ENCODE results near the gene MACO1. TPM values are rescaled to one million over a fixed set of nuclear protein-coding genes. Genes with fewer than 3 reads are reported as not detected.
"Not testable (repeated sequence)": the region's sequence is repeated elsewhere in the genome, so short reads cannot be mapped to it uniquely, and the experiment has no call there.

MACO1 gene
- total RNA-seq, 6 donors from 2014 or later: 12.6 to 27.2 (median 16.9) TPM

DNA sequence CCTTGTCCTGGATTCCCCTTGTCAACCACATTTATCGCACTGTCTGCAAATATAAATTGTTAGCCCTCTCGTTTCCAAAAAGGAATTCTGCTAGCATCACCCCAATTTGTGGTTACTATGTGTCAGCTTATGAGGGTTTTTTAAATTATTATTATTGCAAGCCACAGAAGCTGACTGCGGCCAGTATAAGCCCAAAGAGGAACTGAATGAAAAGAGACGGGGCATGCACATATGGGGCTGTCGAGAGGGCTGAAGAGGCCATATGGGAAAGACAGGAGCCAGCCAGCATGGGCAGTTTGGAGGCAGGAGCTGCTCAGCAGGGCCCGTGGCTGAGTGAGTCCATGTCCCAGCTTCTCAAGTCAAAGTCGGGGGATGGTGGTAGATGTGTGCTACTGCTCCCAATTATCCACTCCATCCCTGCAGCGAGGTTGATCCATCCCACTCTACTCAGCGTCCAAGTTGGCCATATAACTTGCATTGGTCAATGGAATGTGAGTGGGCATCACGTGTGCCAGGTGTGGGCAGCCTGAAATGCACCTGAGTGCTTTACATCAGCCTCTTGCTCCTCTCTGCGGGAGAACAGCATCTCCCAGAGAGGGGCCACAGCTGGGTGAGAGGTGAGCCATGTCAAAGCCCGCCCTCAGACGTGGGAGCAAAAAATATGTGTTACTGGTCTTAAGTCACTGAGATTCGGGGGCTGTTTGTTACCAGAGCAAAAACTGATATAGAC is 75.1 kb downstream of the MACO1 start:
- peak; percentile 34 to 49 for ATAC-seq (ENCODE audit: low FRiP score in 2 of 2)

GRCh38 chr1:25506566-25507463 is 76.1 kb downstream of the MACO1 start:
- H3K27me3 ChIP-seq; ATAC-seq (ENCODE audit: low FRiP score in 2 of 2); H3K36me3 ChIP-seq; H3K27ac ChIP-seq; H3K9me3 ChIP-seq: not testable (repeated sequence)
- DNase-seq: peak; percentile 42 to 72
- WGBS, 2 donors: 41 to 74% methylated on average over 14 to 36 of the region's 37 CpGs
- H3K4me1 ChIP-seq: peaks cover 0 to 21% (median 5%) of the 10 kb centered on the region in 4 donors
- H3K4me3 ChIP-seq: peak overlapping the region in 3 of 4 donors; percentile 19 to 34 (median 28)

More for the DNA sequence above, 75.1 kb downstream of the MACO1 start:
- Histone ChIP-seq H3K27ac (no peak overlapping the region), H3K36me3 (no peaks in the 10 kb centered on the region), H3K27me3 (no peaks in the 10 kb centered on the region), H3K4me1 (peaks cover 0 to 21% (median 9%) of the 10 kb centered on the region in 4 donors), H3K9me3 (no peaks in the 10 kb centered on the region), H3K4me3 (no peak overlapping the region)
- 72% methylated on average over 13 to 14 of the region's 14 CpGs for WGBS, 2 donors
- TF ChIP-seq EP300 (IDR thresholded peaks at IDR 0.05): no peak
- TF ChIP-seq, protein P1, sequence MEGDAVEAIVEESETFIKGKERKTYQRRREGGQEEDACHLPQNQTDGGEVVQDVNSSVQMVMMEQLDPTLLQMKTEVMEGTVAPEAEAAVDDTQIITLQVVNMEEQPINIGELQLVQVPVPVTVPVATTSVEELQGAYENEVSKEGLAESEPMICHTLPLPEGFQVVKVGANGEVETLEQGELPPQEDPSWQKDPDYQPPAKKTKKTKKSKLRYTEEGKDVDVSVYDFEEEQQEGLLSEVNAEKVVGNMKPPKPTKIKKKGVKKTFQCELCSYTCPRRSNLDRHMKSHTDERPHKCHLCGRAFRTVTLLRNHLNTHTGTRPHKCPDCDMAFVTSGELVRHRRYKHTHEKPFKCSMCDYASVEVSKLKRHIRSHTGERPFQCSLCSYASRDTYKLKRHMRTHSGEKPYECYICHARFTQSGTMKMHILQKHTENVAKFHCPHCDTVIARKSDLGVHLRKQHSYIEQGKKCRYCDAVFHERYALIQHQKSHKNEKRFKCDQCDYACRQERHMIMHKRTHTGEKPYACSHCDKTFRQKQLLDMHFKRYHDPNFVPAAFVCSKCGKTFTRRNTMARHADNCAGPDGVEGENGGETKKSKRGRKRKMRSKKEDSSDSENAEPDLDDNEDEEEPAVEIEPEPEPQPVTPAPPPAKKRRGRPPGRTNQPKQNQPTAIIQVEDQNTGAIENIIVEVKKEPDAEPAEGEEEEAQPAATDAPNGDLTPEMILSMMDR (IDR thresholded peaks at IDR 0.05): no peak
- no peak for TF ChIP-seq POLR2A (IDR thresholded peaks at IDR 0.05)
- TF ChIP-seq POLR2AphosphoS5 (IDR thresholded peaks at IDR 0.05): no peak
- DNase-seq: no peak

DNA sequence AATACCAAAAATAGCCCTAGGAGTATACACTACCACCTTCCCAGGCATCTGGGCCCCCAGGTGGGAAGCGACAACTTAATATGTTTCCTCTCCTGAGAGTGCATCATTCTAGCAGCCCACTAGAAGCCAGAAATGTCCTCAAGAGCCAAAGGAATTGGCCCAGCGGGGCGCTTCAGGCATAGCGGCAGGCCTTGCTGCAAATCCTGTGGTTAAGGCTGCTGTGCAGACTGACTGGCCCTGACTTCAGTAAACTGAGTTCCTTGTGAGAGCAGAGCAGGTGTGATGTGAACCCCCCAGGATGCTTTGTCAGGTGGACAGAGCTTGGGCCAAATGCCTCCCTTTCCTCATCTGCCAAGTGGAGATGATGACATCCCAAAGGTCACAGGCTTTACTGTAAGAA is 83.0 kb downstream of the MACO1 start:
- no peak overlapping the region for H3K27ac ChIP-seq
- no peaks in the 10 kb centered on the region for H3K4me1 ChIP-seq
- no peaks in the 10 kb centered on the region for H3K27me3 ChIP-seq
- DNase-seq: no peak
- H3K36me3 ChIP-seq: no peaks in the 10 kb centered on the region
- H3K9me3 ChIP-seq: peaks cover 0 to 3% (median 0%) of the 10 kb centered on the region in 4 donors
- H3K4me3 ChIP-seq: no peak overlapping the region
- 73 to 86% methylated on average over 4 of the region's 4 CpGs for WGBS, 2 donors
- ATAC-seq (ENCODE audit: low FRiP score in 2 of 2): no peak
- TF ChIP-seq EP300 (IDR thresholded peaks at IDR 0.05) (no peak), POLR2AphosphoS5 (IDR thresholded peaks at IDR 0.05) (no peak), POLR2A (IDR thresholded peaks at IDR 0.05) (no peak)
- TF ChIP-seq, protein P1 (IDR thresholded peaks at IDR 0.05): no peak

DNA sequence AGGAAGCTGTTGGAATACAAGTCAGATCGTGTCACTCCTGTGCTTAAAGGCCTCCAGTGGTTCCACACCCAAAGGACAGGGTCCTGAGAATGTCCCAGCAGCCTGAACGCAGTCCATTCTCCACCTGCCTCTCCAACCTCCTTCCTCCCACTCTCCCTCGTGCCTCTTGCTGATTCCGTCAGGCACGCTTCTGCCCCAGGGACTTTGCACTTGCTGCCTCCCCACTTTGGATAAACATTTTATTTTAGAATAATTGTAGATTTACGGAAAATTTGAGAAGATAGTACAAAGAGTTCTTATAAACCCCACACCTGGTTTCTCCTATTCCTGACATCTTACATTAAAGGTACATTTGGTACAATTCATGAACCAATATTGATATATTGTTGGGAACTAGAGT is 84.3 kb downstream of the MACO1 start:
- TF ChIP-seq, protein P1 (IDR thresholded peaks at IDR 0.05): no peak
- TF ChIP-seq POLR2AphosphoS5 (IDR thresholded peaks at IDR 0.05) (no peak), POLR2A (IDR thresholded peaks at IDR 0.05) (no peak), EP300 (IDR thresholded peaks at IDR 0.05) (no peak)
- WGBS, 2 donors: 77 to 83% methylated on average over 6 of the region's 6 CpGs
- Histone ChIP-seq H3K27me3 (no peaks in the 10 kb centered on the region), H3K36me3 (no peaks in the 10 kb centered on the region), H3K4me1 (no peaks in the 10 kb centered on the region), H3K9me3 (peaks cover 0 to 3% (median 0%) of the 10 kb centered on the region in 4 donors), H3K4me3 (no peak overlapping the region), H3K27ac (no peak overlapping the region)
- DNase-seq (no peak), ATAC-seq (ENCODE audit: low FRiP score in 2 of 2) (no peak)

- no peaks in the 10 kb centered on the region for H3K27me3 ChIP-seq
- DNase-seq (no peak), ATAC-seq (ENCODE audit: low FRiP score in 2 of 2) (no peak)
- no peak overlapping the region for H3K27ac ChIP-seq
- no peaks in the 10 kb centered on the region for H3K4me1 ChIP-seq
- H3K4me3 ChIP-seq: no peak overlapping the region
- TF ChIP-seq POLR2AphosphoS5 (IDR thresholded peaks at IDR 0.05) (no peak), EP300 (IDR thresholded peaks at IDR 0.05) (no peak), POLR2A (IDR thresholded peaks at IDR 0.05) (no peak)
- TF ChIP-seq, protein P1 (IDR thresholded peaks at IDR 0.05): no peak
- H3K36me3 ChIP-seq: no peaks in the 10 kb centered on the region
- WGBS, 2 donors: 89 to 90% methylated on average over 2 to 3 of the region's 3 CpGs
- H3K9me3 ChIP-seq: peaks cover 0 to 3% (median 0%) of the 10 kb centered on the region in 4 donors
Measured at GRCh38 chr1:25516686-25517085, 86.0 kb downstream of the MACO1 start.

Measured in upper lobe of left lung (tissue), 6 donors.